Measurements from ENCODE around the gene PEX14.

The PEX14 gene

DNA sequence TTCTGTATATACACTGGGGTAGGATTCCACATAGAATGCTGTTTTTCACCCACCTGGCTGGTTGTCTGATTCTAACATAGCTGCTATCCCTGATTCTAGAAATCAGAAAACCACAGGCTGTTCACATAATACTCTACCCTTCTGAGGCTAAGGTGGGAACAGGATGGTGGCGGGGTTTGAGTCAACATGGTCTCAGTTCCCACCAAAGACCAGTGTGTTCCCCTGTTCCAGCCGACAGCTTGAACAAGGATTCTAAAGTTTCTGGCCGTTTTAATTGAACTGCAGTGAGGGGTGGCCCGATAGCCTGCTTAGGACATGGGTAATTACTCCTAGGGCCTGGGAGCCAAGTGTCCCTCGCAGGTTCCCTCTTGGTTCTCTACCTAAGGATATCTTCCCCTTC is 38.4 kb downstream of the PEX14 start:
- DNase-seq (ENCODE audit: extremely low spot score) = no peak
- POLR2A ChIA-PET = no interaction called here
- TF ChIP-seq, protein P1, sequence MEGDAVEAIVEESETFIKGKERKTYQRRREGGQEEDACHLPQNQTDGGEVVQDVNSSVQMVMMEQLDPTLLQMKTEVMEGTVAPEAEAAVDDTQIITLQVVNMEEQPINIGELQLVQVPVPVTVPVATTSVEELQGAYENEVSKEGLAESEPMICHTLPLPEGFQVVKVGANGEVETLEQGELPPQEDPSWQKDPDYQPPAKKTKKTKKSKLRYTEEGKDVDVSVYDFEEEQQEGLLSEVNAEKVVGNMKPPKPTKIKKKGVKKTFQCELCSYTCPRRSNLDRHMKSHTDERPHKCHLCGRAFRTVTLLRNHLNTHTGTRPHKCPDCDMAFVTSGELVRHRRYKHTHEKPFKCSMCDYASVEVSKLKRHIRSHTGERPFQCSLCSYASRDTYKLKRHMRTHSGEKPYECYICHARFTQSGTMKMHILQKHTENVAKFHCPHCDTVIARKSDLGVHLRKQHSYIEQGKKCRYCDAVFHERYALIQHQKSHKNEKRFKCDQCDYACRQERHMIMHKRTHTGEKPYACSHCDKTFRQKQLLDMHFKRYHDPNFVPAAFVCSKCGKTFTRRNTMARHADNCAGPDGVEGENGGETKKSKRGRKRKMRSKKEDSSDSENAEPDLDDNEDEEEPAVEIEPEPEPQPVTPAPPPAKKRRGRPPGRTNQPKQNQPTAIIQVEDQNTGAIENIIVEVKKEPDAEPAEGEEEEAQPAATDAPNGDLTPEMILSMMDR (IDR thresholded peaks at IDR 0.05; ENCODE audit: control extremely low read depth, extremely low read depth, low read depth, missing control alignments) = no peak
- CTCF ChIA-PET = interaction anchor here (0.7 to 2.9 kb wide), 6 partner anchors 15 to 178 kb away, joined by 3 to 22 read pairs (median 3); no protein-coding TSS in a partner anchor

DNA sequence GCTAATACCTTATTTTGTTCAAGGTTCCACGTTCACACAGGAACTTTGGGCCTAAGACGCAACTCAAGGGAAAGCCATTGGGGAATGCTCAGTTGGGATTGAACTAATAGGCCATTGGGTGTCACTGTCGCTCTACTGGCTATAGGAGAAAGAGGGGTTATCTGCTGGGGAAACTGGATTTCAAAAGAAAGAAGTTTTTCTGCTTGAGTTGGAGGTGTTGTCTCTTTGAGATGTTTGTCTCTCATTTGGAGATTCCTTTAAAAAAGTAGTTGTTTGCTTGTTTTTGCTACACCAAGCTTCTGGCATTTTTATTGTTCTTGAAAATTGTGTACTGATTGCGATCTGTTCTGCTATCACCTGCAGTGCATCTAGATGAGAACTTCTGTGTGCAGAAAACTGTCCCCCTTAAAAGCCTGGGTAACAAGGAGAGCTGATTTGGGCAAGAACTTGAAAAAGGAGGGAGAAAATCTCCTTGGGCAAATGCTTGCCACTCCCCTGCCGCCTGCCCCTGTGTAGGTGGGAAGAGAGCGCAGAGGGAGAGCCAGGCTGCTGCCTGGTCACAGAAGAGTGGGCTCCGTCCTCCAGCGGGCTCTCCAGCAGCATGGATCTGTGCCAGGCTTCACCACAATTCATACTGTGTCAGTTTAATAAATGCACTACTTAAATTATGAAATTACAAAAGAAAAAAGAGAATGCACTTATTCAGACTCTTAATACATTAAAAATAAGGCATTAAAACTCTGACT is 39.9 kb downstream of the PEX14 start:
- DNase-seq (ENCODE audit: extremely low spot score) = no peak
- ChIA-PET CTCF (interaction anchor here (0.9 to 2.9 kb wide), 7 partner anchors 9 to 353 kb away, joined by 3 to 22 read pairs (median 4); no protein-coding TSS in a partner anchor), POLR2A (no interaction called here)
- TF ChIP-seq, protein P1 (IDR thresholded peaks at IDR 0.05; ENCODE audit: control extremely low read depth, extremely low read depth, low read depth, missing control alignments) = peak; percentile 35

DNA sequence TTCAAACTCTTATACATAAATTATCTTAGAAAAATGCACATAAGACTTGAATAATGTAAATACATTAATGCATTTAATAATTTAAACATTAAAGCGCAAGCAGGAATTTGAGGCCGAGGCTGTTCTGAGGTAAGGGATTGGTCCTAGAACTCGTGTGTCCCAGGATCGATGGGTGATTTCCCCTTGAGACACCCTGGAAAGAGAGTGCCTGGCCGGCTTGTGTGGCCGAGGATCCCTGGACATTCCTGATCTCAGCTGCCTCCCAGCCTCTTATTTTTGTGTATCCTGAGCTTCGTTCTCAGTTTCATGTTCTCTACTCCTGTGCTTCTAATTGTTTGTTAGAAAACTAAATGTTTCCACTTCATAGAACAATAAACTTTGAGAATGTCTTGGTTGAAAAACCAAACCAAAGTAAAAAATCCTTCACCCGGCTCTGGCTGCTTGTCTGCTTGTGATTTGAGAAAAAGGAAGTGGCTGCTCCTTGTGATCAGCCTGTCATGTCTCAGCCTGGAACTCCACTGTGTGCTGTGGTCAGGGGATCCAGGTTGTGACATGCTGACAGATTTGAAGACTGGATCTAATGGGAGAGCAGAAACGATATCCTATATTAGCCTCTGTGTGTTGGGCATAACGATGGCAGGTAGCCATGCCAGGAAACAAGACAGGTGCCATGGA is 40.7 kb downstream of the PEX14 start:
- TF ChIP-seq, protein P1 (IDR thresholded peaks at IDR 0.05; ENCODE audit: control extremely low read depth, extremely low read depth, low read depth, missing control alignments) = no peak
- ChIA-PET CTCF (interaction anchor here (0.9 kb wide), 1 partner anchor 17 kb away, joined by 3 read pairs; no protein-coding TSS in a partner anchor), POLR2A (no interaction called here)
- no peak for DNase-seq (ENCODE audit: extremely low spot score)

DNA sequence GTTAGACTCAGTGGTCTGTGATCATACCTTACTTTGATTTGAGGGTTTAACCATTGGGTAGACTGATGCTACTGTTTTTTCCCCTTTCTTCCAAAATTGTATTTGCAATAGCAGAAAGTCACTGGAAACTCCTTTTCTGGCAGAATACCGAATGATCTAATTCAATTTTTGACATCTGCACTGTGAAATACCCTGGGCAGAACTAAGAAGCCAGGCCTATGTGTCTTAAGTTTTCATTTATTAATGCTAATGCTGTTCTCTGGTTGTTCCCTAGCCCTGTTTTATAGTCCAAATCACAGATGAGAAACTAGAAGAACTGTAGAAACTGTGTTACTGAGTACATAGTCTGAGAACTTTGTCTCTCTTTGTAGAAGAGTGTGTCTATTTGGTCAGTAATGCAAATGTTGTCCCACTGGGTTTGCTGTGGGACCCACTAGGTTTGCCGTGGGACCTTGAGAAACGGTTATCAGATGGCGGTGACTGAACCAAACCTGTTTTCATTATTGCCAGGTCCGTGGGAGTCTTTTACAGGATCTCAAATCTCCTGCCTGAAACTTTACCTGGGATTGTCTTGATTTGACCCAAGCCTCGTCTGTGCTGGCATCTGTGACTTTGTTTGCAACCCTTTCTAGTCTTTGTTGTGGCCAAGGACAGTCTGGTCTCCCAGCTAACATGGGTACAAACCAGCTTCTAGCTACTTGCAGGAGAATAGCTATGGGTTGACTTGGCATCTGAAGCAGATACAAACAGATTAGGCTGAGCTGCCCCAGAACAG is 41.4 kb downstream of the PEX14 start:
- ChIA-PET CTCF (interaction anchor here (0.9 to 1.6 kb wide), 2 partner anchors 9 to 17 kb away, joined by 3 to 8 read pairs; no protein-coding TSS in a partner anchor), POLR2A (no interaction called here)
- TF ChIP-seq, protein P1 (IDR thresholded peaks at IDR 0.05; ENCODE audit: control extremely low read depth, extremely low read depth, low read depth, missing control alignments) = no peak
- no peak for DNase-seq (ENCODE audit: extremely low spot score)

DNA sequence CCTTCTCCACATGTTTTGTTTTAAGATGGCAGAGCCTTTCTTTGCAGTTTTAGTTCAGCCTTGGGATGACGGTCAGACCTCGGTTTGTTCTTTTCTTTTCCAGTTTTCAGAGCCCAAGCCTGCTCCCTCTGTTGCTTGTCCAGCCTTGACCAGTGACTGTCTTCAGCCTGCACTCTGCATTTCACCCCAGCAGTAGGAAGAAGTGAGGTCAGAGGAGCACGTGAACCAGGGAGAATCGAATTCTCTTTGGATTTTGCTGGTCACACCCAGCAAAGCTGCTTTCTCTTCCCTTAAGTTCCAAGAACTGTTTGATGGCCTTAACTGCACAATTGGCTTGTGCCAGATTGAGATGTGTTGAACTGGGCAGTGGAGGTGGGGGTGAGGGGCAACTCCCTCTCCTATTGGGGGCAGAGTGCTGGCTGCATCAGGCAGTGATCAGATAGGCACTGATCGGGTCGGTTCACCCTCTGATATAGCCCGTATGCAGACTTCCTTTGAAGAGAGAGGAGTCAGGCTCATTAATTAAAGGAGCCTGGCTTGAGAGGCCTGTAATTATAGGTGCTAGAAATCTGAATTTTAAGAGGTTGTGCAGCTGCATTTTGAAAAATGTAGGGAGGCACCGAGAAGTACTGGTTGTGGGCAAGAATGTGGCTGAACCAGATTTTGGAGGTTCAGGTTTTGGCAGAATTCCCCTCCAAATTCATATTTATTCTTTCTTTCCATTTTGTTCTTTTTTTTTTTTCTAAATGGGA is 42.4 kb downstream of the PEX14 start:
- CTCF ChIA-PET = interaction anchor here (1.6 kb wide), 1 partner anchor 10 kb away, joined by 8 read pairs; no protein-coding TSS in a partner anchor
- TF ChIP-seq, protein P1 (IDR thresholded peaks at IDR 0.05; ENCODE audit: control extremely low read depth, extremely low read depth, low read depth, missing control alignments) = no peak
- no peak for DNase-seq (ENCODE audit: extremely low spot score)
- POLR2A ChIA-PET = interaction anchor here (0.5 kb wide), 1 partner anchor 469 kb away, joined by 4 read pairs; no protein-coding TSS in a partner anchor

Measured in GM10248 (cell line).